B cell (primary cell): ENCODE results near the gene MGST2.

Experiments used
- EZH2 ChIP-seq: IDR thresholded peaks from 2 replicates; pipeline ENCODE4 v1.6.1; 2012; ENCODE audit warnings: borderline replicate concordance, low read depth, mild to moderate bottlenecking, moderate library complexity, low read length; ENCODE audit not compliant: insufficient read depth, poor library complexity, severe bottlenecking
- TF ChIP-seq, protein P1 (sequence below): fragments of 200-600 bp; IDR thresholded peaks from one replicate; pipeline ENCODE4 v1.8.0; 2022; ENCODE audit warnings: antibody characterized with exemption, mild to moderate bottlenecking

DNA sequence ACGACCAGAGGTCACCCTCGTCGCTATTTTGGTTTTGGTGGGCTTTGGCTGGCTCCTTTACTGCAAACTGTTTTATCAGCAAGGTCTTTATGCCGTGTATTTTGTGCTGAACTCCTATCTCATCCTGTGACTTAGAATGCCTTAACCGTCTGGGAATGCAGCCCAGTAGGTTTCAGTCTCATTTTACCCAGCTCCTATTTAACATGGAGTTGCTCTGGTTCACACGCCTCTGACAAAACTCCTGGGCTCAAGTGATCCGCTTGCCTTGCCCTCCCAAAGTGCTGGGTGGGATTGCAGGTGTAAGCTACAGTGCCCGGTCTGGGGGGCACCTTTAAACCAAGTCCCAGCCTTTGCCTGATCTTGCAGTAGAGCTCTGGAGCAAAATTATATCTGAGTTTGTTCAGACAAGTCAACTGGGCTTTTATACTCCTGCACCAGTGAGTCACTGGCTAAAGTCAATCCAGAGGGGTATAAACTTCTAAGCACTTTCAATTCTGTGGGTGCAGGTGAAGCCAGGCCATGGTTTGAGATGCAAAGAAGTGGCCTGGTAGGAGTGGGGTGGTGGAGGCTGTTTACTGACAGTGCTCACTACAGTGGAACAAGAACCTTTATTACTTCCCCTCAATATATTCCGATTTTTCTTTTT is 50.2 kb downstream of the MGST2 start:
- TF ChIP-seq, protein P1, sequence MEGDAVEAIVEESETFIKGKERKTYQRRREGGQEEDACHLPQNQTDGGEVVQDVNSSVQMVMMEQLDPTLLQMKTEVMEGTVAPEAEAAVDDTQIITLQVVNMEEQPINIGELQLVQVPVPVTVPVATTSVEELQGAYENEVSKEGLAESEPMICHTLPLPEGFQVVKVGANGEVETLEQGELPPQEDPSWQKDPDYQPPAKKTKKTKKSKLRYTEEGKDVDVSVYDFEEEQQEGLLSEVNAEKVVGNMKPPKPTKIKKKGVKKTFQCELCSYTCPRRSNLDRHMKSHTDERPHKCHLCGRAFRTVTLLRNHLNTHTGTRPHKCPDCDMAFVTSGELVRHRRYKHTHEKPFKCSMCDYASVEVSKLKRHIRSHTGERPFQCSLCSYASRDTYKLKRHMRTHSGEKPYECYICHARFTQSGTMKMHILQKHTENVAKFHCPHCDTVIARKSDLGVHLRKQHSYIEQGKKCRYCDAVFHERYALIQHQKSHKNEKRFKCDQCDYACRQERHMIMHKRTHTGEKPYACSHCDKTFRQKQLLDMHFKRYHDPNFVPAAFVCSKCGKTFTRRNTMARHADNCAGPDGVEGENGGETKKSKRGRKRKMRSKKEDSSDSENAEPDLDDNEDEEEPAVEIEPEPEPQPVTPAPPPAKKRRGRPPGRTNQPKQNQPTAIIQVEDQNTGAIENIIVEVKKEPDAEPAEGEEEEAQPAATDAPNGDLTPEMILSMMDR = no peak
- TF ChIP-seq EZH2 = no peak
